AG09309 (cell line): Measurements from ENCODE around the gene CBLC.
"Not testable (repeated sequence)": the region's sequence is repeated elsewhere in the genome, so short reads cannot be mapped to it uniquely, and the experiment has no call there.

ENCODE experiments used
- DNase-seq: peaks from one replicate; pipeline ENCODE4 v3.0.0-alpha.2; 2010; ENCODE audit warnings: low read depth
- H3K4me3 ChIP-seq: 2 replicates; pipeline ENCODE4 v1.5.1; 2011; ENCODE audit warnings: mild to moderate bottlenecking, low read depth, low read length, moderate library complexity; ENCODE audit not compliant: control insufficient read depth
- TF ChIP-seq, protein P1 (sequence below): IDR thresholded peaks from 2 replicates; pipeline ENCODE4 v1.5.1; 2011; ENCODE audit warnings: mild to moderate bottlenecking, low read depth, low read length, inconsistent platforms; ENCODE audit not compliant: insufficient read depth, control insufficient read depth; ENCODE audit errors: missing control alignments

Gene CBLC

GRCh38 chr19:44819246-44819832 lies 41.6 kb downstream of the CBLC start:
- H3K4me3 ChIP-seq, result no peak overlapping the region
- TF ChIP-seq, protein P1, sequence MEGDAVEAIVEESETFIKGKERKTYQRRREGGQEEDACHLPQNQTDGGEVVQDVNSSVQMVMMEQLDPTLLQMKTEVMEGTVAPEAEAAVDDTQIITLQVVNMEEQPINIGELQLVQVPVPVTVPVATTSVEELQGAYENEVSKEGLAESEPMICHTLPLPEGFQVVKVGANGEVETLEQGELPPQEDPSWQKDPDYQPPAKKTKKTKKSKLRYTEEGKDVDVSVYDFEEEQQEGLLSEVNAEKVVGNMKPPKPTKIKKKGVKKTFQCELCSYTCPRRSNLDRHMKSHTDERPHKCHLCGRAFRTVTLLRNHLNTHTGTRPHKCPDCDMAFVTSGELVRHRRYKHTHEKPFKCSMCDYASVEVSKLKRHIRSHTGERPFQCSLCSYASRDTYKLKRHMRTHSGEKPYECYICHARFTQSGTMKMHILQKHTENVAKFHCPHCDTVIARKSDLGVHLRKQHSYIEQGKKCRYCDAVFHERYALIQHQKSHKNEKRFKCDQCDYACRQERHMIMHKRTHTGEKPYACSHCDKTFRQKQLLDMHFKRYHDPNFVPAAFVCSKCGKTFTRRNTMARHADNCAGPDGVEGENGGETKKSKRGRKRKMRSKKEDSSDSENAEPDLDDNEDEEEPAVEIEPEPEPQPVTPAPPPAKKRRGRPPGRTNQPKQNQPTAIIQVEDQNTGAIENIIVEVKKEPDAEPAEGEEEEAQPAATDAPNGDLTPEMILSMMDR, result no peak
- DNase-seq, result no peak

DNA sequence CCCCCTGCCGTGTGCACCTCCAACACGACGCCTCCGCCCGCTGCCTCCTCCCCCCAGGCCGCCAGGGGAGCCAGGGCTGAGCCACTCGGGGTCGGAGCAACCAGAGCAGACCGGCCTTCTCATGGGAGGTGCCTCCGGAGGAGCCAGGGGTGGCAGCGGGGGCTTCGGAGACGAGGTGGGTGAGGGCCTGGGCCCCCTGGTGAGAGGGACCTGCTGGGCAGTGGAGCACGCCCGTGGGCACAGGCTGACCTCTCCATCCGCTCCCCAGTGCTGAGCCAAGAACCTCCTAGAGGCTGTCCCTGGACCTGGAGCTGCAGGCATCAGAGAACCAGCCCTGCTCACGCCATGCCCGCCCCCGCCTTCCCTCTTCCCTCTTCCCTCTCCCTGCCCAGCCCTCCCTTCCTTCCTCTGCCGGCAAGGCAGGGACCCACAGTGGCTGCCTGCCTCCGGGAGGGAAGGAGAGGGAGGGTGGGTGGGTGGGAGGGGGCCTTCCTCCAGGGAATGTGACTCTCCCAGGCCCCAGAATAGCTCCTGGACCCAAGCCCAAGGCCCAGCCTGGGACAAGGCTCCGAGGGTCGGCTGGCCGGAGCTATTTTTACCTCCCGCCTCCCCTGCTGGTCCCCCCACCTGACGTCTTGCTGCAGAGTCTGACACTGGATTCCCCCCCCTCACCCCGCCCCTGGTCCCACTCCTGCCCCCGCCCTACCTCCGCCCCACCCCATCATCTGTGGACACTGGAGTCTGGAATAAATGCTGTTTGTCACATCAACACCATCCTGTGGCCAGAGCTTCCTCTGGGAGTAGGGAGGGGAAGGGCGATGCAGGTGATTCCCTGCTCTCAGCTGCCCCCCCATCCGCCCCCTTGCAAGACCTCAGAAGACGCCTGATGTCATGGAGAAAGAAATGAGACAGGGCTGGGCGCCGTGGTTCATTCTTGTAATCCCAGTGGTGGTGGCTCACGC lies 43.2 kb downstream of the CBLC start:
- TF ChIP-seq, protein P1, result no peak
- DNase-seq, result no peak
- no peak overlapping the region for H3K4me3 ChIP-seq

DNA sequence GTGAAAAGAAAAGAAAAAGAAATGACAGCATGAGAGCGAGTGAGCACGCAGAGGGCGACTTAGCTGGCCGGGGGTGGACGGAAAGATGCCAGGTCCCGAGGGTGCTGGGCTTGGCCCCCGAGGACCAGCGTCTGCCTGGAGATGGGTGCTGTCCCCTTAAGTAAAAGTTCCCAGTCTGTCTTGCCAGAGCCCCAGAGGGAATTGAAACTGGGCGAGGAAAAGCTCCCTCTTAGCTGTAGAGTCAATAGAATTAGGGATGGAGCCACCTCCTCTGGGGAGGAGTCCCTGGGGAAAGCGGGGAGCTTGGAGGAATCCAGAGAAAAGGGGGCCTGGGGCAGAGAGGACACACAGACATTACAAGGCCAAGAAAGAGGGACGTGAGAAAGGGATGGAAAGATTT lies 44.5 kb downstream of the CBLC start:
- TF ChIP-seq, protein P1, result no peak
- H3K4me3 ChIP-seq, result no peak overlapping the region
- DNase-seq, result no peak

GRCh38 chr19:44822670-44823372 lies 45.1 kb downstream of the CBLC start:
- TF ChIP-seq, protein P1, result no peak
- H3K4me3 ChIP-seq, result no peak overlapping the region
- DNase-seq, result no peak

DNA sequence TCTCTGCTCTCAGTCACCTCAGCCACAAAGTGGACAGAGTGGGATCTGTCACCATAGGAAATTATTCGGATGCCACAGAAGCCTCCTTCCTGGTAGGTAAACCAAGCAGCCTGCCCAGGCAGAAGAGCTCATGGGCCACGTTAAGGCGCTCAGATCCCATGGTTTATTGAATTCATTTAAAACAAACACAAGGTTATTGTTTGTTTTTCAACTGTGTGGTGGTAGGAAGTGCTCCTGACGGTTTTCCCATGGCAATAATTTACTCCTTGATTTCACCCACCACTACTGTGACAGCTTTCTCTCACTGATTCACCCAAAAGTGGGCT lies 45.6 kb downstream of the CBLC start:
- TF ChIP-seq, protein P1, result no peak
- no peak overlapping the region for H3K4me3 ChIP-seq
- no peak for DNase-seq

- TF ChIP-seq, protein P1, result no peak
- DNase-seq, result no peak
- no peak overlapping the region for H3K4me3 ChIP-seq
Observed at GRCh38 chr19:44824761-44825160, 47.1 kb downstream of the CBLC start.

- not testable (repeated sequence) for DNase-seq, H3K4me3 ChIP-seq
Observed at GRCh38 chr19:44832875-44833274, 55.2 kb downstream of the CBLC start.

GRCh38 chr19:44834399-44834798 lies 56.7 kb downstream of the CBLC start:
- not testable (repeated sequence) for DNase-seq, H3K4me3 ChIP-seq
